ENCODE results near the gene OXTR. TPM values are rescaled to one million over a fixed set of nuclear protein-coding genes. Genes with fewer than 3 reads are reported as not detected.

Gene OXTR
- total and polyA plus RNA-seq, 2 of the 4 experiments (the other 2 are of a cell fraction) = 42.8 to 56.1 TPM

- H2BK5ac ChIP-seq (ENCODE audit: low read depth, low read length, poor library complexity, severe bottlenecking) = peak overlapping the region; percentile 59
Observed at GRCh38 chr3:8775602-8776001, 6.2 kb upstream of the OXTR start.

More at GRCh38 chr3:8775602-8776001, 6.2 kb upstream of the OXTR start:
- peak overlapping the region; percentile 31; the same call in 1 of the 2 replicates for H2AK5ac ChIP-seq (ENCODE audit: low read depth, low read length)
- peak overlapping the region; percentile 19 for H2BK120ac ChIP-seq (ENCODE audit: low read depth, low read length)
- H3K9me1 ChIP-seq (ENCODE audit: insufficient read depth, low read length) = 0 out of 2 replicates have a peak, but pooled peaks cover 6% of the 10 kb centered on the region
- H3K4ac ChIP-seq (ENCODE audit: low read depth, low read length) = peak overlapping the region; percentile 66
- CTCF ChIA-PET = interaction anchor here (0.6 to 0.8 kb wide), 2 partner anchors 18 to 175 kb away, joined by 3 read pairs; no protein-coding TSS in a partner anchor
- H3K79me1 ChIP-seq (ENCODE audit: low read depth in 1 of 2, low read length in 2 of 2) = no peaks in the 10 kb centered on the region
- H2AK9ac ChIP-seq (replicated peaks; ENCODE audit: low read depth, low read length, poor library complexity) = no peak overlapping the region
- POLR2A ChIA-PET (ENCODE audit: unreplicated experiment) = no interaction called here
- no peak for ATAC-seq (ENCODE audit: low read depth)
- H2BK20ac ChIP-seq (ENCODE audit: low read depth, low read length) = peak overlapping the region; percentile 23; the same call in 1 of the 2 replicates
- no peak overlapping the region for H3K9ac ChIP-seq (ENCODE audit: low read depth, low read length)
- intact Hi-C loops (cut with micrococcal nuclease) = no loop called here
- TF ChIP-seq CTCF (conservative IDR thresholded peaks at IDR 0.05; ENCODE audit: low read depth, low read length) (no peak), POLR2A (IDR thresholded peaks at IDR 0.05; ENCODE audit: low read depth, low read length) (no peak), CEBPB (IDR thresholded peaks at IDR 0.05; ENCODE audit: low read depth, low read length) (no peak), MAFK (IDR thresholded peaks at IDR 0.05; ENCODE audit: low read depth, low read length) (no peak), SMC3 (IDR thresholded peaks at IDR 0.05; ENCODE audit: low read depth, low read length) (no peak), RCOR1 (IDR thresholded peaks at IDR 0.05; ENCODE audit: insufficient replicate concordance, low read length) (no peak), NFE2L2 (IDR thresholded peaks at IDR 0.05; ENCODE audit: low read depth, low read length) (no peak), RFX5 (IDR thresholded peaks at IDR 0.05; ENCODE audit: low read depth, low read length) (no peak), CHD1 (IDR thresholded peaks at IDR 0.05; ENCODE audit: low read depth, low read length) (no peak), ELK1 (IDR thresholded peaks at IDR 0.05; ENCODE audit: borderline replicate concordance, low read depth, low read length) (no peak), MAZ (IDR thresholded peaks at IDR 0.05; ENCODE audit: borderline replicate concordance, low read depth, low read length) (no peak), RAD21 (IDR thresholded peaks at IDR 0.05; ENCODE audit: low read length) (no peak), BHLHE40 (IDR thresholded peaks at IDR 0.05; ENCODE audit: low read depth, low read length) (no peak), USF2 (IDR thresholded peaks at IDR 0.05; ENCODE audit: low read depth, low read length) (no peak), MXI1 (IDR thresholded peaks at IDR 0.05; ENCODE audit: borderline replicate concordance, low read depth, low read length) (no peak), FOS (IDR thresholded peaks at IDR 0.05; ENCODE audit: low read depth, low read length) (no peak)
- no peak overlapping the region for H3K27ac ChIP-seq (ENCODE audit: insufficient read depth, low read length)
- 96% methylated on average over 4 of the region's 6 CpGs; no CpG with 5 or more reads in 1 of the 2 experiments for WGBS, 2 experiments (ENCODE audit: extremely low coverage in 2 of 2, insufficient read length in 1 of 2)
- H3K36me3 ChIP-seq (ENCODE audit: control insufficient read depth, insufficient read depth, low read length) = no peaks in the 10 kb centered on the region
- H3K4me3 ChIP-seq (ENCODE audit: insufficient read depth, low read depth, low read length) = no peak overlapping the region
- peak overlapping the region; percentile 27; the same call in 1 of the 2 replicates for H3K18ac ChIP-seq (ENCODE audit: low read depth, low read length)
- H2AFZ ChIP-seq (replicated peaks; ENCODE audit: low read length, poor library complexity) = no peak overlapping the region
- no peaks in the 10 kb centered on the region for H4K20me1 ChIP-seq (ENCODE audit: insufficient read depth, low read length)
- no peaks in the 10 kb centered on the region for H3K27me3 ChIP-seq (ENCODE audit: control insufficient read depth, insufficient read depth, low read length)
- H2BK15ac ChIP-seq (ENCODE audit: low read depth, low read length) = no peak overlapping the region
- no peak for DNase-seq
- H3K56ac ChIP-seq (ENCODE audit: extremely low read depth, insufficient read depth, low read length) = no peak overlapping the region
- peak overlapping the region; percentile 67; the same call in 1 of the 2 replicates for H3K14ac ChIP-seq (replicated peaks; ENCODE audit: low read depth, low read length)
- H4K91ac ChIP-seq (ENCODE audit: insufficient read depth, low read depth, low read length) = peak overlapping the region; percentile 53
- no peak overlapping the region for H3K23ac ChIP-seq (ENCODE audit: low read depth, low read length)
- H3K4me2 ChIP-seq (ENCODE audit: low read depth, low read length) = no peak overlapping the region
- peak overlapping the region in 1 of 2 experiments; percentile 17; a peak in 2 of 4 replicates for H4K8ac ChIP-seq (ENCODE audit: low read depth in 2 of 2, low read length in 2 of 2)
- in situ Hi-C loops (cut with MboI; ENCODE audit: low sequenced_read_pairs) = loop anchor here (10.0 to 25.0 kb wide), 2 partner anchors 189 to 537 kb away; partner anchors contain the start of gene RAD18
- H3K4me1 ChIP-seq (ENCODE audit: control insufficient read depth, insufficient read depth, low read length) = peaks cover 4% of the 10 kb centered on the region
- H3K9me3 ChIP-seq (ENCODE audit: control insufficient read depth, insufficient read depth, low read length) = no peaks in the 10 kb centered on the region
- dilution Hi-C loops (cut with HindIII; ENCODE audit: low sequenced_read_pairs, unreplicated experiment) = no loop called here
- BruUV-seq (replicated peaks) = no TSS peak
- no peak overlapping the region; the same call in 1 of the 2 replicates for H4K5ac ChIP-seq (ENCODE audit: low read depth, low read length)

Data from IMR-90 (cell line).